ENCODE measurements around the gene NDUFB6. TPM values are rescaled to one million over a fixed set of nuclear protein-coding genes. Genes with fewer than 3 reads are reported as not detected.

The NDUFB6 gene
- total RNA-seq, 1 experiment from 2014 or later: 60.2 TPM

DNA sequence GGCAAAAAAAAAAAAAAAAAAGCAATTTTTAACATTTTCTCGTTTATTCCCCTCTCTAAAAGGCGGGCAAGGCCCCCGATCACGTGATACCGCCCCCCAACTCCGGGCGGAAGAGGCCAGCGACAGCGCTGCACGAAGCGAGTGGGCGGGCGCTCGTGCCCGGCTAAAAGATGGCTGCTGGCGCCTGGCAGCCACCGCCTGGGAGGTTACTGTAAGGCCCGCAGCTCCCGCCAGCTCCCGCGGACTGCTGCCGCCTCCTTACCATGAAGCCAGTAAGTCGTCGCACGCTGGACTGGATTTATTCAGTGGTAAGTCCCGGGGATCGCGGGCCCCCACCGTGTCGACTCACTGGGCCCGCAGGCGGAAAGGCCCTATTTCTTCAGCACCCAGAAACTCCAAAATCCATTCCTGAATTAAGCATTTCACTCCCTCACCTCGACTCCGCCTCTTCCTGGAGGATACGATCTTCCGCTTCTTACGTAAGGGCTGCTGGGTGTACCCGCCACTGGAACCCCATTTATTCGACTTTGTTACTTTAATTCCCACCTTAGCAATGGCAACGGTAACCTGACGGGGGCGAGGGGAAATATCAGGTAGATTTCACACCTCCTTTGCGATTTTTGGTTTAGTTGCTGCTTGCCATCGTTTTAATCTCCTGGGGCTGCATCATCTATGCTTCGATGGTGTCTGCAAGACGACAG lies 20.6 kb downstream of the NDUFB6 start, which contains the start of the genes SMIM27 and TOPORS:
Gene SMIM27, plus strand, starts transcription at position 156 of the 701 bp plus-strand sequence. Its CDS starts 108 bp downstream, at position 264.
Gene TOPORS, minus strand, starts transcription at position 415 of the 701 bp plus-strand sequence. Its CDS starts 150 bp downstream, at position 265.
- Histone ChIP-seq H2AK5ac (ENCODE audit: insufficient read length, low read length) (no peak within 1 kb of the TSS), H3K4me2 (ENCODE audit: insufficient read depth, insufficient read length, low read length) (peak within 1 kb of the TSS; percentile 98), H2BK15ac (ENCODE audit: low read depth, low read length) (0 out of 2 replicates have a peak within 1 kb of the TSS, but pooled peaks have one; percentile 3), H3K14ac (ENCODE audit: insufficient read depth, low read length) (peak within 1 kb of the TSS; percentile 93), H2BK12ac (ENCODE audit: insufficient read length, low read depth, low read length) (no peak within 1 kb of the TSS), H2BK120ac (ENCODE audit: low read depth, low read length, poor library complexity, severe bottlenecking) (no peak within 1 kb of the TSS), H4K5ac (ENCODE audit: insufficient read length, low read depth, low read length) (no peak within 1 kb of the TSS), H3K79me1 (ENCODE audit: insufficient read depth, low read depth, low read length, poor library complexity, severe bottlenecking) (no peaks in the 10 kb centered on the region), H3K23me2 (ENCODE audit: insufficient read length, low read depth, low read length, poor library complexity, severe bottlenecking) (no peaks in the 10 kb centered on the region), H2BK5ac (ENCODE audit: insufficient read length, low read length) (no peak within 1 kb of the TSS), H4K8ac (replicated peaks; ENCODE audit: insufficient read length, low read depth, low read length) (no peak within 1 kb of the TSS), H4K91ac (ENCODE audit: insufficient read length, low read depth, low read length) (no peak within 1 kb of the TSS), H3K9me3 (ENCODE audit: control insufficient read depth, low read depth, low read length) (no peaks in the 10 kb centered on the region), H3K56ac (ENCODE audit: insufficient read length, low read depth, low read length) (no peak within 1 kb of the TSS), H3K23ac (ENCODE audit: insufficient read length, low read depth, low read length) (no peak within 1 kb of the TSS), H3K79me2 (ENCODE audit: insufficient read depth, low read length) (peaks cover 25% of the 10 kb centered on the region), H4K20me1 (ENCODE audit: control insufficient read depth, insufficient read depth, insufficient read length) (no peaks in the 10 kb centered on the region), H3K27me3 (ENCODE audit: insufficient read depth, low read length) (no peaks in the 10 kb centered on the region), H2BK20ac (ENCODE audit: low read depth, low read length, poor library complexity, severe bottlenecking) (no peak within 1 kb of the TSS), H2AFZ (ENCODE audit: low read length) (peak within 1 kb of the TSS; percentile 69), H3K18ac (ENCODE audit: insufficient read length, low read depth, low read length) (peak within 1 kb of the TSS; percentile 94), H3K4ac (ENCODE audit: low read depth, low read length) (no peak within 1 kb of the TSS; the same call in 1 of the 2 replicates), H3K9ac (ENCODE audit: extremely low read depth, insufficient read length, low read length) (peak within 1 kb of the TSS; percentile 95), H3K27ac (ENCODE audit: insufficient read length, low read depth, low read length) (peak within 1 kb of the TSS; percentile 62), H3K4me1 (ENCODE audit: insufficient read depth, low read length) (no peaks in the 10 kb centered on the region; the same call in 1 of the 2 replicates), H3T11ph (ENCODE audit: low read length) (no peak within 1 kb of the TSS)
- TF ChIP-seq, protein P1, sequence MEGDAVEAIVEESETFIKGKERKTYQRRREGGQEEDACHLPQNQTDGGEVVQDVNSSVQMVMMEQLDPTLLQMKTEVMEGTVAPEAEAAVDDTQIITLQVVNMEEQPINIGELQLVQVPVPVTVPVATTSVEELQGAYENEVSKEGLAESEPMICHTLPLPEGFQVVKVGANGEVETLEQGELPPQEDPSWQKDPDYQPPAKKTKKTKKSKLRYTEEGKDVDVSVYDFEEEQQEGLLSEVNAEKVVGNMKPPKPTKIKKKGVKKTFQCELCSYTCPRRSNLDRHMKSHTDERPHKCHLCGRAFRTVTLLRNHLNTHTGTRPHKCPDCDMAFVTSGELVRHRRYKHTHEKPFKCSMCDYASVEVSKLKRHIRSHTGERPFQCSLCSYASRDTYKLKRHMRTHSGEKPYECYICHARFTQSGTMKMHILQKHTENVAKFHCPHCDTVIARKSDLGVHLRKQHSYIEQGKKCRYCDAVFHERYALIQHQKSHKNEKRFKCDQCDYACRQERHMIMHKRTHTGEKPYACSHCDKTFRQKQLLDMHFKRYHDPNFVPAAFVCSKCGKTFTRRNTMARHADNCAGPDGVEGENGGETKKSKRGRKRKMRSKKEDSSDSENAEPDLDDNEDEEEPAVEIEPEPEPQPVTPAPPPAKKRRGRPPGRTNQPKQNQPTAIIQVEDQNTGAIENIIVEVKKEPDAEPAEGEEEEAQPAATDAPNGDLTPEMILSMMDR (conservative IDR thresholded peaks at IDR 0.05): peak; percentile 29; the same call in 1 of the 3 replicates
- H3K27ac Mint-ChIP-seq: peak within 1 kb of the TSS; percentile 99 to 100 (median 99)
- no peaks in the 10 kb centered on the region; a peak in 1 of 5 replicates for H3K9me3 Mint-ChIP-seq
- peaks cover 12 to 22% of the 10 kb centered on the region in 2 experiments for H3K4me1 Mint-ChIP-seq
- H3K36me3 Mint-ChIP-seq (ENCODE audit: insufficient read depth in 1 of 3, low read depth in 3 of 3): peaks cover 12 to 23% (median 22%) of the 10 kb centered on the region in 3 experiments
- peak within 1 kb of the TSS; percentile 87 to 97 for H3K4me3 Mint-ChIP-seq
- DNase-seq: peak; percentile 91
- no peaks in the 10 kb centered on the region; the same call in 1 of the 2 replicates for H3K27me3 Mint-ChIP-seq (ENCODE audit: low read depth)
- WGBS (ENCODE audit: extremely low coverage, insufficient read length, low lambda C conversion rate): no CpG with 5 or more reads among the region's 46 CpGs

Measured in H9 (cell line).